H9 (cell line): Measurements from ENCODE around the gene ZFPM1. TPM values are rescaled to one million over a fixed set of nuclear protein-coding genes. Genes with fewer than 3 reads are reported as not detected.
"Not testable (repeated sequence)": the region's sequence is repeated elsewhere in the genome, so short reads cannot be mapped to it uniquely, and the experiment has no call there.

Experiments
- DNase-seq: peaks from one replicate; pipeline ENCODE4 v3.0.0-alpha.2; 2017
- H2AFZ ChIP-seq: one replicate; pipeline ENCODE4 v1.6.1; 2013; ENCODE audit warnings: mild to moderate bottlenecking, low read length, control low read depth, moderate library complexity
- H2AK5ac ChIP-seq: 2 replicates; pipeline ENCODE4 v1.6.1; 2013; ENCODE audit warnings: low read length, control low read depth, mixed read lengths; ENCODE audit not compliant: insufficient read length
- H2BK120ac ChIP-seq: one replicate; pipeline ENCODE4 v1.6.1; 2013; ENCODE audit warnings: low read depth, mild to moderate bottlenecking, low read length, control low read depth, inconsistent platforms; ENCODE audit not compliant: poor library complexity, severe bottlenecking
- H2BK12ac ChIP-seq: 2 replicates; pipeline ENCODE4 v1.6.1; 2013; ENCODE audit warnings: low read length, control low read depth, mixed read lengths, low read depth; ENCODE audit not compliant: insufficient read length
- H2BK15ac ChIP-seq: 2 replicates; pipeline ENCODE4 v1.6.1; 2013; ENCODE audit warnings: low read depth, low read length, control low read depth
- H2BK20ac ChIP-seq: one replicate; pipeline ENCODE4 v1.6.1; 2013; ENCODE audit warnings: low read depth, mild to moderate bottlenecking, low read length, control low read depth, inconsistent platforms; ENCODE audit not compliant: poor library complexity, severe bottlenecking
- H2BK5ac ChIP-seq: 2 replicates; pipeline ENCODE4 v1.6.1; 2013; ENCODE audit warnings: low read length, control low read depth, mixed read lengths; ENCODE audit not compliant: insufficient read length
- H3K14ac ChIP-seq: 2 replicates; pipeline ENCODE4 v1.6.1; 2013; ENCODE audit warnings: low read length, control low read depth; ENCODE audit not compliant: insufficient read depth
- H3K18ac ChIP-seq: 2 replicates; pipeline ENCODE4 v1.6.1; 2013; ENCODE audit warnings: low read depth, mild to moderate bottlenecking, mixed read lengths, low read length, control low read depth; ENCODE audit not compliant: insufficient read length
- H3K23ac ChIP-seq: 2 replicates; pipeline ENCODE4 v1.6.1; 2013; ENCODE audit warnings: low read length, control low read depth, mixed read lengths, low read depth; ENCODE audit not compliant: insufficient read length
- H3K23me2 ChIP-seq: 2 replicates; pipeline ENCODE4 v1.6.1; 2013; ENCODE audit warnings: low read depth, mild to moderate bottlenecking, mixed read lengths, low read length, control low read depth; ENCODE audit not compliant: insufficient read length, poor library complexity, severe bottlenecking
- H3K27ac ChIP-seq: 2 replicates; pipeline ENCODE4 v1.5.1; 2013; ENCODE audit warnings: low read length, control low read depth, mixed read lengths, low read depth; ENCODE audit not compliant: insufficient read length
- H3K27me3 ChIP-seq: 2 replicates; pipeline ENCODE4 v1.6.1; 2013; ENCODE audit warnings: low read length, control low read depth, inconsistent platforms; ENCODE audit not compliant: insufficient read depth
- H3K4ac ChIP-seq: 2 replicates; pipeline ENCODE4 v1.6.1; 2013; ENCODE audit warnings: low read depth, mild to moderate bottlenecking, control low read depth, inconsistent platforms, low read length, moderate library complexity
- H3K4me1 ChIP-seq: 2 replicates; pipeline ENCODE4 v1.6.1; 2013; ENCODE audit warnings: low read length, control low read depth, inconsistent platforms; ENCODE audit not compliant: insufficient read depth
- H3K4me2 ChIP-seq: 2 replicates; pipeline ENCODE4 v1.6.1; 2013; ENCODE audit warnings: low read length, control low read depth, mixed read lengths; ENCODE audit not compliant: insufficient read length, insufficient read depth
- H3K56ac ChIP-seq: 2 replicates; pipeline ENCODE4 v1.6.1; 2013; ENCODE audit warnings: low read depth, mild to moderate bottlenecking, mixed read lengths, low read length, control low read depth; ENCODE audit not compliant: insufficient read length
- H3K79me1 ChIP-seq: 2 replicates; pipeline ENCODE4 v1.6.1; 2013; ENCODE audit warnings: low read depth, mild to moderate bottlenecking, moderate library complexity, low read length, control low read depth, inconsistent platforms; ENCODE audit not compliant: insufficient read depth, poor library complexity, severe bottlenecking
- H3K79me2 ChIP-seq: 2 replicates; pipeline ENCODE4 v1.6.1; 2013; ENCODE audit warnings: low read length, control low read depth, inconsistent platforms; ENCODE audit not compliant: insufficient read depth
- H3K9ac ChIP-seq: 2 replicates; pipeline ENCODE4 v1.6.1; 2013; ENCODE audit warnings: low read length, control low read depth, mixed read lengths; ENCODE audit not compliant: insufficient read length; ENCODE audit errors: extremely low read depth
- H3K9me3 ChIP-seq: one replicate; pipeline ENCODE4 v1.6.1; 2013; ENCODE audit warnings: low read depth, low read length, inconsistent platforms; ENCODE audit not compliant: control insufficient read depth
- H3T11ph ChIP-seq: one replicate; pipeline ENCODE4 v1.6.1; 2013; ENCODE audit warnings: mild to moderate bottlenecking, low read length, control low read depth, inconsistent platforms
- H4K20me1 ChIP-seq: one replicate; pipeline ENCODE4 v1.6.1; 2013; ENCODE audit not compliant: control insufficient read depth, insufficient read length, insufficient read depth
- H4K5ac ChIP-seq: 2 replicates; pipeline ENCODE4 v1.6.1; 2013; ENCODE audit warnings: low read depth, mild to moderate bottlenecking, mixed read lengths, low read length, control low read depth; ENCODE audit not compliant: insufficient read length
- H4K8ac ChIP-seq: replicated peaks from 2 replicates; pipeline ENCODE4 v1.6.1; 2013; ENCODE audit warnings: low read length, control low read depth, mixed read lengths, low read depth; ENCODE audit not compliant: insufficient read length
- H4K91ac ChIP-seq: 2 replicates; pipeline ENCODE4 v1.6.1; 2013; ENCODE audit warnings: low read depth, mild to moderate bottlenecking, moderate library complexity, mixed read lengths, low read length, control low read depth; ENCODE audit not compliant: insufficient read length
- H3K27ac Mint-ChIP-seq, 3 experiments: 2 replicates in 2 of 3; 3 replicates in 1 of 3; pipeline ENCODE4 v1.8.0; 2020 to 2021; ENCODE audit warnings: mixed read lengths in 3 of 3, mild to moderate bottlenecking in 1 of 3, moderate library complexity in 1 of 3
- H3K27me3 Mint-ChIP-seq: 2 replicates; pipeline ENCODE4 v1.8.0; 2021; ENCODE audit warnings: low read depth, mild to moderate bottlenecking, moderate library complexity, mixed read lengths
- H3K36me3 Mint-ChIP-seq, 3 experiments: 2 replicates in 2 of 3; 3 replicates in 1 of 3; pipeline ENCODE4 v1.8.0; 2020 to 2021; ENCODE audit warnings: low read depth in 3 of 3, mixed read lengths in 3 of 3; ENCODE audit not compliant: insufficient read depth in 1 of 3
- H3K4me1 Mint-ChIP-seq, 2 experiments: 2 replicates each; pipeline ENCODE4 v1.8.0; 2020; ENCODE audit warnings: mixed read lengths in 2 of 2
- H3K4me3 Mint-ChIP-seq, 2 experiments: 2 replicates in 1 of 2; 3 replicates in 1 of 2; pipeline ENCODE4 v1.8.0; 2020 to 2021; ENCODE audit warnings: mild to moderate bottlenecking in 2 of 2, mixed read lengths in 2 of 2, moderate library complexity in 1 of 2
- H3K9me3 Mint-ChIP-seq, 2 experiments: 2 replicates in 1 of 2; 3 replicates in 1 of 2; pipeline ENCODE4 v1.8.0; 2020; ENCODE audit warnings: mild to moderate bottlenecking in 2 of 2, mixed read lengths in 2 of 2, moderate library complexity in 1 of 2
- WGBS: extraction: QIAGEN DNeasy Blood & Tissue Kit; methylation state at CpG from one replicate; pipeline ENCODE4 v1.1.7; 2013; ENCODE audit warnings: missing lambda C conversion rate, low lambda C conversion rate, mixed read lengths; ENCODE audit not compliant: insufficient read length; ENCODE audit errors: extremely low coverage; 5-methylcytosine and 5-hydroxymethylcytosine counted together
- total RNA-seq: library from RNA; stranded (reverse); gene quantifications from 2 replicates; pipeline ENCODE4 v1.2.1, GENCODE V29; 2021

The ZFPM1 gene
- total RNA-seq, 1 experiment from 2014 or later = 3.6 TPM

DNA sequence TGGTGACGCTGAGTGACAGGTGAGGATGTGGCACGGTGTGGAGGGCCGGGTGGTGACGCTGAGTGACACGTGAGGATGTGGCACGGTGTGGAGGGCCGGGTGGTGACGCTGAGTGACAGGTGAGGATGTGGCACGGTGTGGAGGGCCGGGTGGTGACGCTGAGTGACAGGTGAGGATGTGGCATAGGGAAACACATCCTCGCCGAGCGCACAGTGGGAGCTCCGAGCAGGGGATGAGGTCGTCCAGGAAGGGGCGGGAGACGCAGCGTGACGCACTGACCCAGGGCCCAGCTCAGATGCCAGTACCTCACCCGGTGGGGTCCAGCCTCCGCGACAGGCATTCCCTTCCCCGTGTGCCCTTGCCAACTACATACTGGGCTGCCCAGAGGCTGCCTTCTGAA is 17.6 kb downstream of the ZFPM1 start:
- not testable (repeated sequence) for H3K9me3 ChIP-seq, H4K8ac ChIP-seq, H2AK5ac ChIP-seq, H3K4ac ChIP-seq, H3K79me1 ChIP-seq, H3K4me3 Mint-ChIP-seq, H3K27me3 ChIP-seq, H2AFZ ChIP-seq, H2BK15ac ChIP-seq, H3K9ac ChIP-seq, H2BK120ac ChIP-seq, H3K27ac Mint-ChIP-seq, H4K5ac ChIP-seq, H3K14ac ChIP-seq, H4K91ac ChIP-seq, H2BK12ac ChIP-seq, H3K23me2 ChIP-seq, H3K79me2 ChIP-seq, H3K27me3 Mint-ChIP-seq, H4K20me1 ChIP-seq, H2BK5ac ChIP-seq, H3T11ph ChIP-seq, H3K4me2 ChIP-seq, H3K9me3 Mint-ChIP-seq, H3K36me3 Mint-ChIP-seq, H3K18ac ChIP-seq, H3K56ac ChIP-seq, H3K4me1 ChIP-seq, H3K23ac ChIP-seq, H3K27ac ChIP-seq, H2BK20ac ChIP-seq, DNase-seq
- H3K4me1 Mint-ChIP-seq = peaks cover 4 to 20% of the 10 kb centered on the region in 2 experiments
- WGBS = no CpG with 5 or more reads among the region's 24 CpGs
